ENCODE data around the gene GABRA6.
"Not testable (repeated sequence)": the region's sequence is repeated elsewhere in the genome, so short reads cannot be mapped to it uniquely, and the experiment has no call there.

Gene GABRA6

GRCh38 chr5:161685461-161685860 is at the start of gene GABRA6:
TSS of gene GABRA6 (plus strand) at chr5:161685721. CDS start at chr5:161685990, 269 bp downstream.
- H3K4me3 ChIP-seq (ENCODE audit: low read length), result no peak within 1 kb of the TSS
- H3K9ac ChIP-seq (ENCODE audit: low read length), result no peak within 1 kb of the TSS
- H3K4me1 ChIP-seq (ENCODE audit: control insufficient read depth, insufficient read depth, low read length), result no peaks in the 10 kb centered on the region
- H3K36me3 ChIP-seq (ENCODE audit: control insufficient read depth, insufficient read depth, low read length, severe bottlenecking), result no peaks in the 10 kb centered on the region
- no peaks in the 10 kb centered on the region for H3K9me3 ChIP-seq (ENCODE audit: control insufficient read depth, low read length)
- H3K27me3 ChIP-seq (replicated peaks; ENCODE audit: control insufficient read depth, insufficient read depth, low read length), result no peaks in the 10 kb centered on the region
- DNase-seq (ENCODE audit: low read depth), result no peak

DNA sequence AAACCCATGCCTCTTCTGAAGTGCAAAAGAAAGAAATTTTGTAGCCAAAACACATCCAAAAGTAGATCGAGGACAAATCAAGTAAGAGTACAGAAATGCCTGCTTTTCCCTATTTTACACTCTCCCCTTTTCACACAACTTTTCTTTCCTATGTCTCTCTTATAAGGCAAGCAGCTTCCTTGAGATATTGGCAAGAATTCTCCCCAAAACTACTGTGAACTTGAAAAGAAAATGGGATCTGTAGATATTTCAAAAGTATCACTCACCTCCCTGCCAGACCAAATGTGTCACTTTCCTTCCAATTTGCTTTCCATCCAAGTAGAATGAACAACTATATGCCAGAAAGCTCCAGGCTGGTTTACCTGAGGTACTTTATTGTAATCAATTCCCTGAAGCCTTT is 47.9 kb upstream of the GABRA6 start:
- Histone ChIP-seq H3K27me3 (replicated peaks; ENCODE audit: control insufficient read depth, insufficient read depth, low read length) (no peaks in the 10 kb centered on the region), H3K36me3 (ENCODE audit: control insufficient read depth, insufficient read depth, low read length, severe bottlenecking) (no peaks in the 10 kb centered on the region), H3K4me1 (ENCODE audit: control insufficient read depth, insufficient read depth, low read length) (no peaks in the 10 kb centered on the region), H3K9me3 (ENCODE audit: control insufficient read depth, low read length) (peaks cover 4% of the 10 kb centered on the region), H3K4me3 (ENCODE audit: low read length) (no peak overlapping the region), H3K9ac (ENCODE audit: low read length) (no peak overlapping the region)
- no peak for DNase-seq (ENCODE audit: low read depth)

GRCh38 chr5:161641444-161641843 is 44.1 kb upstream of the GABRA6 start:
- Histone ChIP-seq H3K9me3 (ENCODE audit: control insufficient read depth, low read length) (peaks cover 4% of the 10 kb centered on the region), H3K36me3 (ENCODE audit: control insufficient read depth, insufficient read depth, low read length, severe bottlenecking) (no peaks in the 10 kb centered on the region), H3K4me3 (ENCODE audit: low read length) (no peak overlapping the region), H3K9ac (ENCODE audit: low read length) (no peak overlapping the region), H3K4me1 (ENCODE audit: control insufficient read depth, insufficient read depth, low read length) (no peaks in the 10 kb centered on the region), H3K27me3 (replicated peaks; ENCODE audit: control insufficient read depth, insufficient read depth, low read length) (no peaks in the 10 kb centered on the region)
- no peak for DNase-seq (ENCODE audit: low read depth)

GRCh38 chr5:161645264-161645663 is 40.3 kb upstream of the GABRA6 start:
- Histone ChIP-seq H3K27me3 (replicated peaks; ENCODE audit: control insufficient read depth, insufficient read depth, low read length) (no peaks in the 10 kb centered on the region), H3K9me3 (ENCODE audit: control insufficient read depth, low read length) (peaks cover 11% of the 10 kb centered on the region), H3K4me3 (ENCODE audit: low read length) (no peak overlapping the region), H3K9ac (ENCODE audit: low read length) (no peak overlapping the region), H3K4me1 (ENCODE audit: control insufficient read depth, insufficient read depth, low read length) (no peaks in the 10 kb centered on the region), H3K36me3 (ENCODE audit: control insufficient read depth, insufficient read depth, low read length, severe bottlenecking) (no peaks in the 10 kb centered on the region)
- DNase-seq (ENCODE audit: low read depth), result no peak

DNA sequence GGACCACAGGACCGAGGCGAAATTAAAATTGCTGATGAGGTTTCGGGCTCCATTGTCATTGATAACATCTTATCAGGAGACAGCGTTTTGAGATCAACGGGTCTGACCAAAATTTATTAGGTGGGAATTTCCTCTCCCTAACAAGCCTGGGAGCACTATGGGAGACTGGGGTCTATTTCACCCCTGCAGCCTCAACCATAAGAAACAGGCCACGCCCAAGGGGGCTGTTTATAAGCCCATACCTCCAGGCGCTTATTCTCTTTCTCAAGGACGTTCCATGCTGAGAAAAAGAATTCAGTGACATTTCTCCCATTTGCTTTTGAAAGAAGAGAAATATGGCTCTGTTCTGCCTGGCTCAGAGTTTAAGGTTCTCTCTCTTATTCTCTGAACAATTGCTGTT is 33.6 kb upstream of the GABRA6 start:
- not testable (repeated sequence) for H3K9ac ChIP-seq (ENCODE audit: low read length); H3K4me1 ChIP-seq (ENCODE audit: control insufficient read depth, insufficient read depth, low read length); H3K4me3 ChIP-seq (ENCODE audit: low read length); H3K36me3 ChIP-seq (ENCODE audit: control insufficient read depth, insufficient read depth, low read length, severe bottlenecking); DNase-seq (ENCODE audit: low read depth); H3K27me3 ChIP-seq (replicated peaks; ENCODE audit: control insufficient read depth, insufficient read depth, low read length)
- H3K9me3 ChIP-seq (ENCODE audit: control insufficient read depth, low read length), result peaks cover 33% of the 10 kb centered on the region

DNA sequence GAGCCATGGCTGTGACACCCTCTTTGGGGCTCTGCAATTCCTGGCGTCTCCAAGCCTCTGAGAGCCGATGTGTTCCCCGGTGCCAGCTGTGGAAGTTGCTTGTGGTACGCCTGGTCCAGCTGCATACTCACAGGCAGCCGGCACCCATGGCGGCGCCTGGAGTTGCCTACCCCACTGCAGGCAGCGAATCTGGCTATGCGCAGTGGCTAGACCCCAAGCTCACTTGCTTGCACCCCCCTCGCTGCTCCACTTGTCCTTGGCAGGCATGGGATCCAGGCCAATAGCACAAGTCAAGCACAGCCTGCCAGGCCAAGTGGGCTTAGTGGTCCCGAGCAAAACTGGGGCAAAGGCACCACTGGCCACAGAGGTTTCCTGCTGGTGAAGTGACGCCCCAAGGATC is 24.7 kb upstream of the GABRA6 start:
- Histone ChIP-seq H3K9ac (ENCODE audit: low read length) (no peak overlapping the region), H3K4me3 (ENCODE audit: low read length) (no peak overlapping the region), H3K36me3 (ENCODE audit: control insufficient read depth, insufficient read depth, low read length, severe bottlenecking) (no peaks in the 10 kb centered on the region), H3K4me1 (ENCODE audit: control insufficient read depth, insufficient read depth, low read length) (no peaks in the 10 kb centered on the region), H3K9me3 (ENCODE audit: control insufficient read depth, low read length) (no peaks in the 10 kb centered on the region), H3K27me3 (replicated peaks; ENCODE audit: control insufficient read depth, insufficient read depth, low read length) (no peaks in the 10 kb centered on the region)
- DNase-seq (ENCODE audit: low read depth), result no peak

- Histone ChIP-seq H3K9me3 (ENCODE audit: control insufficient read depth, low read length) (no peaks in the 10 kb centered on the region), H3K4me3 (ENCODE audit: low read length) (no peak overlapping the region), H3K9ac (ENCODE audit: low read length) (no peak overlapping the region), H3K4me1 (ENCODE audit: control insufficient read depth, insufficient read depth, low read length) (no peaks in the 10 kb centered on the region), H3K27me3 (replicated peaks; ENCODE audit: control insufficient read depth, insufficient read depth, low read length) (no peaks in the 10 kb centered on the region), H3K36me3 (ENCODE audit: control insufficient read depth, insufficient read depth, low read length, severe bottlenecking) (no peaks in the 10 kb centered on the region)
- no peak for DNase-seq (ENCODE audit: low read depth)
Observed at GRCh38 chr5:161663431-161663830, 22.1 kb upstream of the GABRA6 start.

- no peaks in the 10 kb centered on the region for H3K27me3 ChIP-seq (replicated peaks; ENCODE audit: control insufficient read depth, insufficient read depth, low read length)
- H3K9me3 ChIP-seq (ENCODE audit: control insufficient read depth, low read length), result no peaks in the 10 kb centered on the region
- H3K4me1 ChIP-seq (ENCODE audit: control insufficient read depth, insufficient read depth, low read length), result no peaks in the 10 kb centered on the region
- no peak overlapping the region for H3K9ac ChIP-seq (ENCODE audit: low read length)
- no peak overlapping the region for H3K4me3 ChIP-seq (ENCODE audit: low read length)
- no peaks in the 10 kb centered on the region for H3K36me3 ChIP-seq (ENCODE audit: control insufficient read depth, insufficient read depth, low read length, severe bottlenecking)
- no peak for DNase-seq (ENCODE audit: low read depth)
Observed at GRCh38 chr5:161676103-161676502, 9.4 kb upstream of the GABRA6 start.

DNA sequence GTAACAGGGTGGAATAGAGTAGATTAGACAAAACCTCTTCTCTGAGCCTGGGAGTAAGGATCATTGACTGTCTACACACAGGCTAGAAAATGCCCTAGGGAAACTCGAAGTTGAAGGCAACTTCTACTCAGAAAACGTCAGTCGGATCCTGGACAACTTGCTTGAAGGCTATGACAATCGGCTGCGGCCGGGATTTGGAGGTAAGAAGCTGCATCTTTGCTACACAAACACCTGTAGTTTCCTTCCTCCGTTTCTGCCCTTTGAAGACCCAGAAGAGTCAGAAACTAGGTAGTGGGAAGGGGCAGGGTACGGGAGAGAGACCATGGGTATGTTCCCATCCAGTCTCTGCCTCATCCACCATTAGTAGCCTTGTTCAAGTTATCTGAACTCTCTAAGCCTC is 628 bp downstream of the GABRA6 start:
- H3K9ac ChIP-seq (ENCODE audit: low read length), result no peak overlapping the region
- no peaks in the 10 kb centered on the region for H3K4me1 ChIP-seq (ENCODE audit: control insufficient read depth, insufficient read depth, low read length)
- no peaks in the 10 kb centered on the region for H3K9me3 ChIP-seq (ENCODE audit: control insufficient read depth, low read length)
- no peak overlapping the region for H3K4me3 ChIP-seq (ENCODE audit: low read length)
- no peaks in the 10 kb centered on the region for H3K36me3 ChIP-seq (ENCODE audit: control insufficient read depth, insufficient read depth, low read length, severe bottlenecking)
- no peaks in the 10 kb centered on the region for H3K27me3 ChIP-seq (replicated peaks; ENCODE audit: control insufficient read depth, insufficient read depth, low read length)
- no peak for DNase-seq (ENCODE audit: low read depth)

DNA sequence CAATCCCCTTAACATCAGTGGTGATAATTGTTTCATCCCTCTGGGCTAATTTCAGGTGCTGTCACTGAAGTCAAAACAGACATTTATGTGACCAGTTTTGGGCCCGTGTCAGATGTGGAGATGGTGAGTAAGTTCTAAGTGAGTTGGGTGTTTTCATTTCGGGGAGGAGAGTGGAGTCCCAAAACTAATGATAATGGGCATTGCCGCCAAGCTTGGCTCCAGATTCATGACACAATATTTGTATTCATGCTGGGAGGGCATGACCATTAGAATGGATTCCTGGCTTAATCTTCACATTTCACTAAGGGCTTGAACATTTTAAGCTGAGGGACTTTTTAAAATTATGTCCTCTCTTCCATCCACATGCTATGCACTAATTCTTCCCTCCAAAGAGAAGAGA is 1.4 kb downstream of the GABRA6 start:
- H3K9me3 ChIP-seq (ENCODE audit: control insufficient read depth, low read length), result no peaks in the 10 kb centered on the region
- no peak overlapping the region for H3K4me3 ChIP-seq (ENCODE audit: low read length)
- H3K4me1 ChIP-seq (ENCODE audit: control insufficient read depth, insufficient read depth, low read length), result no peaks in the 10 kb centered on the region
- no peaks in the 10 kb centered on the region for H3K27me3 ChIP-seq (replicated peaks; ENCODE audit: control insufficient read depth, insufficient read depth, low read length)
- no peak for DNase-seq (ENCODE audit: low read depth)
- no peak overlapping the region for H3K9ac ChIP-seq (ENCODE audit: low read length)
- no peaks in the 10 kb centered on the region for H3K36me3 ChIP-seq (ENCODE audit: control insufficient read depth, insufficient read depth, low read length, severe bottlenecking)

DNA sequence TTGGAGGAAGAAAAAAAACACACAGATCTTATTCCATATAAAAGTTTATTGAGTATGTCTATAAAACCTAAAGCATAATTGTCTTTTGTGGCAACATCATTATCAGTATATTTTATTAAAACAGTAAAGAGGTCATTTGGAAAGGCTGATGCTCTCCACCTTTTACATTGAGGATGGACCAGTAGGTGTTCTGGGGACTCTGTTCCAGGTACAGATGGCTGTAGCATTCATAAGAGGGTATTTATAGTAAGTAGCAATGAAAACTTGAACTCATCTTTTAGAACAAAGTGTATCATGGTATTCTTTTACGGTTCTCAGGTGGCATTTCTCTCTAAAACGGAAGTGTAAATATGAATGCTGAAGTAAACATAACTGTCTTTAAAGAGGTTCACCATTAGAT is 1.8 kb downstream of the GABRA6 start:
- no peaks in the 10 kb centered on the region for H3K4me1 ChIP-seq (ENCODE audit: control insufficient read depth, insufficient read depth, low read length)
- no peaks in the 10 kb centered on the region for H3K27me3 ChIP-seq (replicated peaks; ENCODE audit: control insufficient read depth, insufficient read depth, low read length)
- no peaks in the 10 kb centered on the region for H3K9me3 ChIP-seq (ENCODE audit: control insufficient read depth, low read length)
- H3K36me3 ChIP-seq (ENCODE audit: control insufficient read depth, insufficient read depth, low read length, severe bottlenecking), result no peaks in the 10 kb centered on the region
- no peak for DNase-seq (ENCODE audit: low read depth)
- no peak overlapping the region for H3K9ac ChIP-seq (ENCODE audit: low read length)
- H3K4me3 ChIP-seq (ENCODE audit: low read length), result no peak overlapping the region

GRCh38 chr5:161691911-161692310 is 6.4 kb downstream of the GABRA6 start:
- DNase-seq (ENCODE audit: low read depth), result no peak
- H3K27me3 ChIP-seq (replicated peaks; ENCODE audit: control insufficient read depth, insufficient read depth, low read length), result no peaks in the 10 kb centered on the region
- H3K9ac ChIP-seq (ENCODE audit: low read length), result no peak overlapping the region
- H3K9me3 ChIP-seq (ENCODE audit: control insufficient read depth, low read length), result no peaks in the 10 kb centered on the region
- H3K4me1 ChIP-seq (ENCODE audit: control insufficient read depth, insufficient read depth, low read length), result no peaks in the 10 kb centered on the region
- H3K36me3 ChIP-seq (ENCODE audit: control insufficient read depth, insufficient read depth, low read length, severe bottlenecking), result no peaks in the 10 kb centered on the region
- no peak overlapping the region for H3K4me3 ChIP-seq (ENCODE audit: low read length)

All from adipocyte (in vitro differentiated cells).